ENCODE measurements around the gene SCFD2.

- TF ChIP-seq POLR2AphosphoS5 (IDR thresholded peaks at IDR 0.05; ENCODE audit: insufficient read depth, low read depth, low read length): no peak
- no peak for TF ChIP-seq FOS (IDR thresholded peaks at IDR 0.05; ENCODE audit: borderline replicate concordance, insufficient read depth, low read length)
- no peak for TF ChIP-seq MAX (IDR thresholded peaks at IDR 0.05; ENCODE audit: insufficient read depth, insufficient read length)
- TF ChIP-seq POLR2A (IDR thresholded peaks at IDR 0.05; ENCODE audit: low read depth, low read length): no peak
Observed at GRCh38 chr4:52866734-52867133, 499.1 kb downstream of the SCFD2 start.
